ENCODE results near the gene PARP14. TPM values are rescaled to one million over a fixed set of nuclear protein-coding genes. Genes with fewer than 3 reads are reported as not detected.

PARP14 gene
- total and polyA plus RNA-seq, 10 of the 15 experiments (the other 5 are each of a cell fraction or from before 2014, with no cell fraction given), result 21.6 to 189 (median 92.7) TPM

DNA sequence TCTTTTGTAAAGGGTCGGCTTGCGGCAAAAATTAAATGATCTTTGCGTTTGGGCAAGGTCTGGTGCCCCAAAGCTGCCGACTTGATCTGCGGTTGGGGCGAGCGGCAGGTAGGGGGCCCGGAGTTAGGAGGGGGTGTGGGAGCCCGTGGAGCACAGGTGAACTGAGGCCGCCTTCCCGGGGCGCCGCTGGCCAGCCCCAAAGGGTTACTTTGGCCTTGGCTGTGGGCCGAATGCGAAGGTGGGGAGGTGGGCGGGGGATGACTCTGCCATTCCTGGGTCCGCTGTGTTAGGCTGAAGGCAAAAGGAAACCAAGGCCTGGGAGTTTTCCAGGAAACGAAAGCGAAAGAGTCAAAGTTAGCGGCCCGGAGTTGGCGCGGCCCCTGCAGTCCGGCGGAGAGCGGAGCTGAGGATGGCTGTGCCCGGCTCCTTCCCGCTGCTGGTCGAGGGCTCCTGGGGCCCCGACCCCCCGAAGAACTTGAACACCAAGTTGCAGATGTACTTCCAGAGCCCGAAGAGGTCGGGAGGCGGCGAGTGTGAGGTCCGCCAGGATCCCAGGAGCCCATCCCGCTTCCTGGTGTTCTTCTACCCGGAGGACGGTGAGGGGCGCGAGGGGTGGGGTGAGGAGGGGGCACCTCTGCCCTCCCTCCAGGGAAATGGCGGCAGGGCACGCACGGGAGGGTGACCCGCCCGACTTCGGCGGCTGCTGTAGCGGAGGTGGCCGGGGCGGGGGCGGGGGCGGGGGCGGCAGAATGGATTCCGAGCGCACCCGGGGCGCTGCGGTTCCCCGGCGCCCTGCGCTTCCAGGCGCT lies at the start of gene PARP14 (continued):
- TF ChIP-seq, protein P1, sequence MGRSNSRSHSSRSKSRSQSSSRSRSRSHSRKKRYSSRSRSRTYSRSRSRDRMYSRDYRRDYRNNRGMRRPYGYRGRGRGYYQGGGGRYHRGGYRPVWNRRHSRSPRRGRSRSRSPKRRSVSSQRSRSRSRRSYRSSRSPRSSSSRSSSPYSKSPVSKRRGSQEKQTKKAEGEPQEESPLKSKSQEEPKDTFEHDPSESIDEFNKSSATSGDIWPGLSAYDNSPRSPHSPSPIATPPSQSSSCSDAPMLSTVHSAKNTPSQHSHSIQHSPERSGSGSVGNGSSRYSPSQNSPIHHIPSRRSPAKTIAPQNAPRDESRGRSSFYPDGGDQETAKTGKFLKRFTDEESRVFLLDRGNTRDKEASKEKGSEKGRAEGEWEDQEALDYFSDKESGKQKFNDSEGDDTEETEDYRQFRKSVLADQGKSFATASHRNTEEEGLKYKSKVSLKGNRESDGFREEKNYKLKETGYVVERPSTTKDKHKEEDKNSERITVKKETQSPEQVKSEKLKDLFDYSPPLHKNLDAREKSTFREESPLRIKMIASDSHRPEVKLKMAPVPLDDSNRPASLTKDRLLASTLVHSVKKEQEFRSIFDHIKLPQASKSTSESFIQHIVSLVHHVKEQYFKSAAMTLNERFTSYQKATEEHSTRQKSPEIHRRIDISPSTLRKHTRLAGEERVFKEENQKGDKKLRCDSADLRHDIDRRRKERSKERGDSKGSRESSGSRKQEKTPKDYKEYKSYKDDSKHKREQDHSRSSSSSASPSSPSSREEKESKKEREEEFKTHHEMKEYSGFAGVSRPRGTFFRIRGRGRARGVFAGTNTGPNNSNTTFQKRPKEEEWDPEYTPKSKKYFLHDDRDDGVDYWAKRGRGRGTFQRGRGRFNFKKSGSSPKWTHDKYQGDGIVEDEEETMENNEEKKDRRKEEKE (IDR thresholded peaks at IDR 0.05), result no peak
- TF ChIP-seq, protein P2, sequence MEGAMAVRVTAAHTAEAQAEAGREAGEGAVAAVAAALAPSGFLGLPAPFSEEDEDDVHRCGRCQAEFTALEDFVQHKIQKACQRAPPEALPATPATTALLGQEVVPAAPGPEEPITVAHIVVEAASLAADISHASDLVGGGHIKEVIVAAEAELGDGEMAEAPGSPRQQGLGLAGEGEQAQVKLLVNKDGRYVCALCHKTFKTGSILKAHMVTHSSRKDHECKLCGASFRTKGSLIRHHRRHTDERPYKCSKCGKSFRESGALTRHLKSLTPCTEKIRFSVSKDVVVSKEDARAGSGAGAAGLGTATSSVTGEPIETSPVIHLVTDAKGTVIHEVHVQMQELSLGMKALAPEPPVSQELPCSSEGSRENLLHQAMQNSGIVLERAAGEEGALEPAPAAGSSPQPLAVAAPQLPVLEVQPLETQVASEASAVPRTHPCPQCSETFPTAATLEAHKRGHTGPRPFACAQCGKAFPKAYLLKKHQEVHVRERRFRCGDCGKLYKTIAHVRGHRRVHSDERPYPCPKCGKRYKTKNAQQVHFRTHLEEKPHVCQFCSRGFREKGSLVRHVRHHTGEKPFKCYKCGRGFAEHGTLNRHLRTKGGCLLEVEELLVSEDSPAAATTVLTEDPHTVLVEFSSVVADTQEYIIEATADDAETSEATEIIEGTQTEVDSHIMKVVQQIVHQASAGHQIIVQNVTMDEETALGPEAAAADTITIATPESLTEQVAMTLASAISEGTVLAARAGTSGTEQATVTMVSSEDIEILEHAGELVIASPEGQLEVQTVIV (IDR thresholded peaks at IDR 0.05; ENCODE audit: borderline replicate concordance, partially characterized antibody), result no peak
- TF ChIP-seq RELA (IDR thresholded peaks at IDR 0.05; ENCODE audit: borderline replicate concordance, partially characterized antibody) (peak; percentile 29), SIX5 (IDR thresholded peaks at IDR 0.05; ENCODE audit: low read depth, low read length, severe bottlenecking) (no peak), RB1 (IDR thresholded peaks at IDR 0.05; ENCODE audit: borderline replicate concordance) (no peak), MYB (IDR thresholded peaks at IDR 0.05; ENCODE audit: borderline replicate concordance, low read depth, low read length) (no peak), EED (IDR thresholded peaks at IDR 0.05; ENCODE audit: low read depth) (peak; percentile 94), POLR2AphosphoS5 (IDR thresholded peaks at IDR 0.05; ENCODE audit: low read length) (peak; percentile 86), EP300 (IDR thresholded peaks at IDR 0.05; ENCODE audit: borderline replicate concordance in 1 of 2, control insufficient read depth in 1 of 2, low read depth in 2 of 2, low read length in 2 of 2) (peak in 1 of 2 experiments; percentile 29; a peak in 1 of 4 replicates), PAX8 (IDR thresholded peaks at IDR 0.05) (no peak), STAT1 (conservative IDR thresholded peaks at IDR 0.05) (peak; percentile 71; the same call in 1 of the 2 replicates), ETV6 (conservative IDR thresholded peaks at IDR 0.05 in 1 of 2, IDR thresholded peaks at IDR 0.05 in 1 of 2; ENCODE audit: borderline replicate concordance in 1 of 2, low read depth in 1 of 2) (peak in 1 of 2 experiments; percentile 75; a peak in 2 of 4 replicates), PML (IDR thresholded peaks at IDR 0.05; ENCODE audit: low read length) (0 out of 2 replicates have a peak, but pooled peaks have one; percentile 8)
- TF ChIP-seq, protein P3, sequence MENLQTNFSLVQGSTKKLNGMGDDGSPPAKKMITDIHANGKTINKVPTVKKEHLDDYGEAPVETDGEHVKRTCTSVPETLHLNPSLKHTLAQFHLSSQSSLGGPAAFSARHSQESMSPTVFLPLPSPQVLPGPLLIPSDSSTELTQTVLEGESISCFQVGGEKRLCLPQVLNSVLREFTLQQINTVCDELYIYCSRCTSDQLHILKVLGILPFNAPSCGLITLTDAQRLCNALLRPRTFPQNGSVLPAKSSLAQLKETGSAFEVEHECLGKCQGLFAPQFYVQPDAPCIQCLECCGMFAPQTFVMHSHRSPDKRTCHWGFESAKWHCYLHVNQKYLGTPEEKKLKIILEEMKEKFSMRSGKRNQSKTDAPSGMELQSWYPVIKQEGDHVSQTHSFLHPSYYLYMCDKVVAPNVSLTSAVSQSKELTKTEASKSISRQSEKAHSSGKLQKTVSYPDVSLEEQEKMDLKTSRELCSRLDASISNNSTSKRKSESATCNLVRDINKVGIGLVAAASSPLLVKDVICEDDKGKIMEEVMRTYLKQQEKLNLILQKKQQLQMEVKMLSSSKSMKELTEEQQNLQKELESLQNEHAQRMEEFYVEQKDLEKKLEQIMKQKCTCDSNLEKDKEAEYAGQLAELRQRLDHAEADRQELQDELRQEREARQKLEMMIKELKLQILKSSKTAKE (IDR thresholded peaks at IDR 0.05; ENCODE audit: low read depth, poor library complexity, severe bottlenecking), result no peak
- TF ChIP-seq, protein P4, sequence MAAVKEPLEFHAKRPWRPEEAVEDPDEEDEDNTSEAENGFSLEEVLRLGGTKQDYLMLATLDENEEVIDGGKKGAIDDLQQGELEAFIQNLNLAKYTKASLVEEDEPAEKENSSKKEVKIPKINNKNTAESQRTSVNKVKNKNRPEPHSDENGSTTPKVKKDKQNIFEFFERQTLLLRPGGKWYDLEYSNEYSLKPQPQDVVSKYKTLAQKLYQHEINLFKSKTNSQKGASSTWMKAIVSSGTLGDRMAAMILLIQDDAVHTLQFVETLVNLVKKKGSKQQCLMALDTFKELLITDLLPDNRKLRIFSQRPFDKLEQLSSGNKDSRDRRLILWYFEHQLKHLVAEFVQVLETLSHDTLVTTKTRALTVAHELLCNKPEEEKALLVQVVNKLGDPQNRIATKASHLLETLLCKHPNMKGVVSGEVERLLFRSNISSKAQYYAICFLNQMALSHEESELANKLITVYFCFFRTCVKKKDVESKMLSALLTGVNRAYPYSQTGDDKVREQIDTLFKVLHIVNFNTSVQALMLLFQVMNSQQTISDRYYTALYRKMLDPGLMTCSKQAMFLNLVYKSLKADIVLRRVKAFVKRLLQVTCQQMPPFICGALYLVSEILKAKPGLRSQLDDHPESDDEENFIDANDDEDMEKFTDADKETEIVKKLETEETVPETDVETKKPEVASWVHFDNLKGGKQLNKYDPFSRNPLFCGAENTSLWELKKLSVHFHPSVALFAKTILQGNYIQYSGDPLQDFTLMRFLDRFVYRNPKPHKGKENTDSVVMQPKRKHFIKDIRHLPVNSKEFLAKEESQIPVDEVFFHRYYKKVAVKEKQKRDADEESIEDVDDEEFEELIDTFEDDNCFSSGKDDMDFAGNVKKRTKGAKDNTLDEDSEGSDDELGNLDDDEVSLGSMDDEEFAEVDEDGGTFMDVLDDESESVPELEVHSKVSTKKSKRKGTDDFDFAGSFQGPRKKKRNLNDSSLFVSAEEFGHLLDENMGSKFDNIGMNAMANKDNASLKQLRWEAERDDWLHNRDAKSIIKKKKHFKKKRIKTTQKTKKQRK (IDR thresholded peaks at IDR 0.05; ENCODE audit: low read depth, low read length), result no peak

Data from GM12878 (cell line).